GM19468 (cell line): ENCODE data around the gene IGFL4.

Source experiments
- ATAC-seq: cut with Tn5 transposase; IDR thresholded peaks from one replicate; pipeline ENCODE4 v1.9.1; 2021; ENCODE audit warnings: mild to moderate bottlenecking, moderate library complexity, moderate number of reproducible peaks; ENCODE audit not compliant: unreplicated experiment; ENCODE audit errors: extremely low read depth

IGFL4 gene

GRCh38 chr19:46065486-46066071, 24.8 kb upstream of the IGFL4 start:
- no peak for ATAC-seq

GRCh38 chr19:46063201-46063600, 22.4 kb upstream of the IGFL4 start:
- ATAC-seq: no peak

GRCh38 chr19:46060012-46060411, 19.2 kb upstream of the IGFL4 start:
- no peak for ATAC-seq

GRCh38 chr19:46058778-46059177, 18.0 kb upstream of the IGFL4 start:
- ATAC-seq: no peak

GRCh38 chr19:46056536-46056935, 15.7 kb upstream of the IGFL4 start:
- no peak for ATAC-seq

- ATAC-seq: no peak
These were observed 12.1 kb upstream of the IGFL4 start for GRCh38 chr19:46052896-46053295.

- ATAC-seq: no peak
These were observed 8.8 kb upstream of the IGFL4 start for GRCh38 chr19:46049597-46049996.

- ATAC-seq: no peak
These were observed 2.7 kb upstream of the IGFL4 start for GRCh38 chr19:46043519-46043918.

- no peak for ATAC-seq
These were observed 1.6 kb upstream of the IGFL4 start for GRCh38 chr19:46042252-46042883.

- ATAC-seq: no peak
These were observed 677 bp downstream of the IGFL4 start for GRCh38 chr19:46040125-46040524.

GRCh38 chr19:46036744-46037128, 4.1 kb downstream of the IGFL4 start:
- ATAC-seq: no peak

- no peak for ATAC-seq
These were observed 4.6 kb downstream of the IGFL4 start for GRCh38 chr19:46035986-46036743.

GRCh38 chr19:46035546-46035945, 5.3 kb downstream of the IGFL4 start:
- ATAC-seq: no peak

- no peak for ATAC-seq
These were observed 7.4 kb downstream of the IGFL4 start for GRCh38 chr19:46033401-46033800.

GRCh38 chr19:46032597-46033025, 8.2 kb downstream of the IGFL4 start:
- no peak for ATAC-seq

- ATAC-seq: no peak
These were observed 8.8 kb downstream of the IGFL4 start for GRCh38 chr19:46031781-46032596.

- no peak for ATAC-seq
These were observed 9.8 kb downstream of the IGFL4 start for GRCh38 chr19:46030812-46031550.

GRCh38 chr19:46025835-46026234, 15.0 kb downstream of the IGFL4 start:
- no peak for ATAC-seq

GRCh38 chr19:46023311-46023779, 17.5 kb downstream of the IGFL4 start:
- ATAC-seq: no peak
